Adrenal gland (tissue), 5 donors: ENCODE results near the gene SPRED2.

Experiments
- POLR2A ChIP-seq, 2 donors: fragments of 450-650 bp; IDR thresholded peaks; one replicate each; pipeline ENCODE4 v1.6.1; 2017; ENCODE audit warnings: antibody characterized with exemption in 2 of 2, mild to moderate bottlenecking in 2 of 2, moderate library complexity in 1 of 2
- TF ChIP-seq, protein P1 (sequence below), 6 experiments: fragments of 450-650 bp in 4 of 6; fragments of 200-600 bp in 2 of 6; sonication (generic) in 1 of 6; IDR thresholded peaks; 1 replicate in 5 of 6; 2 replicates in 1 of 6; pipeline versions ENCODE4 v1.5.1 to v1.8.0; 2016 to 2021; ENCODE audit warnings: antibody characterized with exemption in 6 of 6, mild to moderate bottlenecking in 2 of 6, moderate library complexity in 1 of 6
- donor health status: DM: no; HTN: no; CAD: no.

DNA sequence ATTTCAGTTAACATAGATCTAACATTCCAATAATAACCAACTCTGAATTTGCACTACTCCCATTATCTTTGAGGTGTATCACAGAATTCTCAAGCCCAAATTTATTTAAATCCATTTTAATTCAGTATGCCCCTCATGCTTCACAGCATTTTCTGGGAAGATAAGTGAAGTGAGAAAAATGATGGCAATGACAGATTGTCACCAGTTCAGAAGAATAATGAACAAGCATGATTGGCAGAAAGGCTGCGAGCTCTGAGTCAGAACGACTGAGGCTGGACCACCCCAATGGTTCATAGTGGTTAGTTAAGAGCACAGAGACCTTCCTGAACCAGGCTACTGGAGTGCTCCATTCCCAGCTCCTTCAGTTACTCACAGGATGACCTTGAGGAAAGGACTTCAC, 4.9 kb downstream of the SPRED2 start:
- TF ChIP-seq POLR2A (IDR thresholded peaks at IDR 0.05), result no peak
- TF ChIP-seq, protein P1, sequence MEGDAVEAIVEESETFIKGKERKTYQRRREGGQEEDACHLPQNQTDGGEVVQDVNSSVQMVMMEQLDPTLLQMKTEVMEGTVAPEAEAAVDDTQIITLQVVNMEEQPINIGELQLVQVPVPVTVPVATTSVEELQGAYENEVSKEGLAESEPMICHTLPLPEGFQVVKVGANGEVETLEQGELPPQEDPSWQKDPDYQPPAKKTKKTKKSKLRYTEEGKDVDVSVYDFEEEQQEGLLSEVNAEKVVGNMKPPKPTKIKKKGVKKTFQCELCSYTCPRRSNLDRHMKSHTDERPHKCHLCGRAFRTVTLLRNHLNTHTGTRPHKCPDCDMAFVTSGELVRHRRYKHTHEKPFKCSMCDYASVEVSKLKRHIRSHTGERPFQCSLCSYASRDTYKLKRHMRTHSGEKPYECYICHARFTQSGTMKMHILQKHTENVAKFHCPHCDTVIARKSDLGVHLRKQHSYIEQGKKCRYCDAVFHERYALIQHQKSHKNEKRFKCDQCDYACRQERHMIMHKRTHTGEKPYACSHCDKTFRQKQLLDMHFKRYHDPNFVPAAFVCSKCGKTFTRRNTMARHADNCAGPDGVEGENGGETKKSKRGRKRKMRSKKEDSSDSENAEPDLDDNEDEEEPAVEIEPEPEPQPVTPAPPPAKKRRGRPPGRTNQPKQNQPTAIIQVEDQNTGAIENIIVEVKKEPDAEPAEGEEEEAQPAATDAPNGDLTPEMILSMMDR (IDR thresholded peaks at IDR 0.05), result no peak
